GM21529 (cell line): ENCODE measurements around the gene HAPLN3.
"Not testable (repeated sequence)": the region's sequence is repeated elsewhere in the genome, so short reads cannot be mapped to it uniquely, and the experiment has no call there.

ENCODE experiments used
- ATAC-seq: cut with Tn5 transposase; IDR thresholded peaks from one replicate; pipeline ENCODE4 v1.9.1; 2021; ENCODE audit not compliant: unreplicated experiment

HAPLN3 gene, protein sequence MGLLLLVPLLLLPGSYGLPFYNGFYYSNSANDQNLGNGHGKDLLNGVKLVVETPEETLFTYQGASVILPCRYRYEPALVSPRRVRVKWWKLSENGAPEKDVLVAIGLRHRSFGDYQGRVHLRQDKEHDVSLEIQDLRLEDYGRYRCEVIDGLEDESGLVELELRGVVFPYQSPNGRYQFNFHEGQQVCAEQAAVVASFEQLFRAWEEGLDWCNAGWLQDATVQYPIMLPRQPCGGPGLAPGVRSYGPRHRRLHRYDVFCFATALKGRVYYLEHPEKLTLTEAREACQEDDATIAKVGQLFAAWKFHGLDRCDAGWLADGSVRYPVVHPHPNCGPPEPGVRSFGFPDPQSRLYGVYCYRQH

DNA sequence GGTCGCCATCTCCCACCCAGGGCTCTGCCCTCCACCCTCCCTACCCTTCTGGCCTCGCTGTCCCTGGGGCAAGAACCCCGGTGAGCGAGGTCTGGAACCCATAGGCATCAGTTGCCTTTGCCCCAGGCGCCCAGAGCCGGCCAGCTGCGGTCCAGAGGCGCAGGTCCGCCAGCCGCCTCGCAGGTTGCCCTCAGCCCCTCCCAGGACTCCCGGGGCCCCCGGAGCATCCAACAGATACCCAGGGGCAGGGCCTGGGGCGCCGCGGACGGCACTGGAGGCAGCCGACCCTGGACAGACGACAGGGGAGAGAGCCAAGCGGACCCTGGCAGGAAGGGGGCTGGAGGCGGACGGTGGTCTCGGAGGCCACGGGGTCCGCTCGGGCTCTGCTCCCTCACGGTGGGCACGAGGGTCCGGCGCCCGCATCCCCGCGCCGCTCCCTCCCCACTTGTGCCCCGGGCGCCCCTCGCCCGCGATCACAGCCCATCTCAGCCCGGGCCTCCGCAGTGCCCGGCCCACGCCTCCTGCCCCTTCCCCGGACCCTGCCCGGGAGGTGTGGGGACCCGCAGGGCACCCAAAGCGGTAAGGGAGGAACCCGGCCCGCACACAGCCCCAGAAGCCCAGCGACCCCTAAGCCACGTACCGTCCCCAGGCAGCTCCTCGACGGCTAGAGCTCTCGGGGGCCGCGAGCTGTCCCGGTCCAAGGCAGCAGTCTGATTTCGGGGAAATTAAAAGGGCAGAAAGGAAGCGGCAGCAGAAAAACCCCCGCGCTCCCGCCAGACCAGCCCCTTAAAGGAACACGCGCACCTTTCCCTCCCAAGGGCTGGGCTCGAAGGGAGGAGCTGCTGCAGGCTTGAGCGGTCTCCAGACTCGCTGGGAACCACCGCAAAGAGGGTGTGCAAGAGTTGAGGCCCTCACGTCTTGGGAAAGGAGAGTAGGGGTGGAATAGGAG lies at the start of gene HAPLN3:
TSS of gene HAPLN3 (minus strand) at position 726 of the 949 bp plus-strand sequence. CDS start 8,246 bp downstream, outside the sequence.
- ATAC-seq, result peak; percentile 18

DNA sequence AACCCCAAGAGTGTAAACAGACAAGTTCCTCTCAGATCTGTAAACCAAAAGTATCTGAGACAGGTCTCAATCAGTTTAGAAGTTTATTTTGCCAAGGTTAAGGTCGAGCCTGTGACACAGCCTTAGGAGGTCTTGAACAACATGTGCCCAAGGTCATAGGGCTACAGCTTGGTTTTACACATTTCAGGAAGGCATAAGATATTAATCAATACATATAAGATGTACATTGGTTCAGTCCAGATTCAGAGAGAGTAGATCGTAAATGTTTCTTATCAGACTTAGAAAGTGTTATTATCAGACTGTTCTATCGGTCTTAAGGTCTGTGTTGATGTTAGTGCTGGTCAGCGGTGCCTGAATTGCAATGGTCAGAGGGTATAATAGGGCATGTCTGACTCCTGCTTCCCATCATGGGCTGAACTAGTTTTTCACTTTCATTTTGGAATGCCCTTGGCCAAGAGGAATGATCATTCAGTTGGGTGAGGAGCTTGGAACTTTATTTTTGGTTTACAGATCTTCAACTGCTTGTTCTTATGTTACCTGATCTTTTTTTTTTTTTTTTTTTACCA lies 44.8 kb upstream of the HAPLN3 start:
- ATAC-seq, result no peak

DNA sequence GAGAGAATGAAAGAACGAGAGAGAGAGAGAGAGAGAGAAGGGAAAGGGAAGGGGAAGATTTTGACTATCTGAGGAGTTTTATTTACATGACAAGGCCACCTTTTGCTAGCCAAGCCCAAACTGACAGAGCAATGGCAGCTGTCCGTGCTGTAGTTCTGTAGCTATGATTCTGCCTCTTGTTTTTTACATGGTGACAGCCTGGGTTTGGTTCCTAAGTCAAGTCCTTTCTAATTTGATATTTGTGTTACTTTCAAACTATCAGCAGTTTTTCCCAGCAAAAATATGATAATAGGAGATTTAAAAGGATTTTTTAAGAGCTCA lies 44.1 kb upstream of the HAPLN3 start:
- ATAC-seq, result no peak

DNA sequence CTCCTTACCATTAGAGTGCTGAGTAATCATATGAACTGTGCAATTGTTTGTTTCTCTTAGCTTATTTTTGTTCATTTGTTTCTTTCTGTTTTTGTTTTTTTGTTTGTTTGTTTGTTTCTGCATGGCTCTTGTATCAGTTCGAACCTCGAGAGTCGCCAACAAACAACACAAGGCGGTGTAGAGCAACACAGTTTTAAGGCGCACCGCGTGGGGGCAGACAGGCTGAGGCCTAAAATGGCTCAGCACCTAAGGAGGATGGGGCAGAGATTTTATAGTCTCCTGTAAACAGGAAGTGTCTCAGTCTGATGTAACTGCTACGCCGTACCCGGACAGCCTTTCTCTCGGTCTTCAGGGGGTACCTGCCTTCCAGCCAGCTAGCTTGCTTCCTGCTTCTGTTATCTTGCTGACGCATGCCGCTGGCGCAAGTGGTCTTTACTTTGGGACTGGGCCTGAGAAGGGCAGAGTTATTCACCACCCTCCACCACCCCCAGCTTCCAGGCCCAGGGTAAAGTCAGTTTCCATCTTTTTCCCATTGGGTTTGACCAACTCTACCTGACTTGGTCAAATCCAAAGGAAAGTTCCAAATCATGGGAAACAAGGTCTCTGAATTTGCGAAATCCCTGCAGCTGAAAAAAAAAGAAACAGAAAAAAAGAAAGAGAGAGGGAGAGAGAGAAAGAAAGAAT lies 43.6 kb upstream of the HAPLN3 start:
- no peak for ATAC-seq

DNA sequence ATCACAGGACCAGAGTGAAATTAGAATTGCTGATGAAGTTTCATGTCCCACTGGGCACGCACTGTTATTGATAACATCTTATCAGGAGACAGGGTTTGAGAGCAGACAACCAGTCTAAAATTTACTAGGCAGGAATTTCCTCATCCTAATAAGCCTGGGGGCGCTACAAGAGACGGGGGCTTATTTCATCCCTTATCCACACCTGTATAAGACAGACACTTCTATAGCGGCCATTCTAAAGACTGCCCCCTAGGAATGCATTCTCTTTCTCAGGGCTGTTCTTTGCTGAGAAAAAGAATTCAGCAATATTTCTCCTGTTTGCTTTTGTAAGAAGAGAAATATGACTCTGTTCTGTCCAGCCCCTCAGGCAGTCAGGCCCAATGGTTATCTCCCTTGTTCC lies 39.1 kb upstream of the HAPLN3 start:
- not testable (repeated sequence) for ATAC-seq

DNA sequence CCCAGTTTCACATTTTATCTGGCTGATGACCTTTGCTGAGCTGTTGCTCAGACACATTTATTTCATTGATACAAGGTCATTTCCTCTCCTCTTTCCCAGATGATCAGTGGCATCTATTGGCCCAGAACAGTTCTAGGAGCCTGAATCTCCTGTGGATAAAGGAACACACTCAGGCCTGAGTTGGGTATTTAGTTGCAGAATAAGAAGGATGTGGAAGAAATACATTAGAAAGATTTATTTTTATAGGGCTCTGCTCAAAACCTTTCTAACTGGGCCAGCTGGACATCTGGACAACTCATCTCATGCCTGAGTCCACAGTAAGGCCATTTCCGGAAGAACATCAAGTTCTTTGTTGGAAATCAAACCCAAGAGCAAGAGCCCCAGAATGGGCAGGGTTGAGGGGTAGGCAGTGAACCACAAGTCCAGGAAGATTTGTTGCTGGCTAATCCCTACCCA lies 37.6 kb upstream of the HAPLN3 start:
- no peak for ATAC-seq

DNA sequence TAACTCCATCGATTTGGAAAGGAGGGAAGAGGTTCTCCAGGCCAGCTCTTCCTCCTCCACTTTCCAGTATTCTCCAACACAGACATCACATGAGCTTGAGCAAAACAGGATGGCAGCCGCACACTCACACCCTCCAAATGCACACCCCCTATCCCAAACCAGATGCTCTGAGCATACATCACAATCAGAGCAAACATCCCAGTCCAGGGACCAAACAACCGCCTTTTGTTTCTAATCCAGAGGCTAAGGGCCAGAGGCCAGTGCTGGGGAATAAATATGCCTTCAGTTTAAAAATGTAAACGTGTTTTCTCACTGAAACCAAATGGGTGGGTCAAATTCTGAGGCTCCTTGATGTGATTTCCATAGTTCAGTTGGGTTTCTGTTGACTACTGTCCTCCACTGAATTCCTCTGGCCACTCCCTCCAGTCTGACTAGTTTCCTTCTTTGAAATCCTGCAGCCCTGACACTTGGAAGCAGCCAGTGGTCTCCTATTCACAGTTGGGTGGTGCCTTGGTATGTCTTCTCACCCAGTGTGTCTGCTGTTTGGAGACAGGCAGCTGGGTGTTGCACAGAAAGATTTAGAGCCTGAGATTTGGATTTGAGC lies 37.0 kb upstream of the HAPLN3 start:
- ATAC-seq, result no peak

DNA sequence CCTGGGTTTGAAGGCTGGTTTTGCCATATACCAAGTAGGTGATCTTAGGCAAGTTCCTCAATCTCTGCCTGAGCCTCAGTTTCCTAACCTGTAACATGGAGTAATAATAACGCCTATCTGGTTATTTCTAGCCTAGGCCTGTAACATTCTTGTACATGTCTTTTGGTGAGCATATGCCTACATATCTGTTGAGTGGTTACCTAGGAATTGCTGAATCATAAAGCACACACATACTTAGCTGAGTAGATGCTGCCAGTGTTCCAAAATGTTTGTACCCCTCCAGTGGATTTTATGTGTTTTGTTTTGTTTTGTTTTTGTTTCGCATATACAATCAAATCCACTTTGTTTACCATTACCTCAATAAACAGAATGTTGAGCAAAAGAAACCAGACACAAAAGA lies 35.2 kb upstream of the HAPLN3 start:
- no peak for ATAC-seq

DNA sequence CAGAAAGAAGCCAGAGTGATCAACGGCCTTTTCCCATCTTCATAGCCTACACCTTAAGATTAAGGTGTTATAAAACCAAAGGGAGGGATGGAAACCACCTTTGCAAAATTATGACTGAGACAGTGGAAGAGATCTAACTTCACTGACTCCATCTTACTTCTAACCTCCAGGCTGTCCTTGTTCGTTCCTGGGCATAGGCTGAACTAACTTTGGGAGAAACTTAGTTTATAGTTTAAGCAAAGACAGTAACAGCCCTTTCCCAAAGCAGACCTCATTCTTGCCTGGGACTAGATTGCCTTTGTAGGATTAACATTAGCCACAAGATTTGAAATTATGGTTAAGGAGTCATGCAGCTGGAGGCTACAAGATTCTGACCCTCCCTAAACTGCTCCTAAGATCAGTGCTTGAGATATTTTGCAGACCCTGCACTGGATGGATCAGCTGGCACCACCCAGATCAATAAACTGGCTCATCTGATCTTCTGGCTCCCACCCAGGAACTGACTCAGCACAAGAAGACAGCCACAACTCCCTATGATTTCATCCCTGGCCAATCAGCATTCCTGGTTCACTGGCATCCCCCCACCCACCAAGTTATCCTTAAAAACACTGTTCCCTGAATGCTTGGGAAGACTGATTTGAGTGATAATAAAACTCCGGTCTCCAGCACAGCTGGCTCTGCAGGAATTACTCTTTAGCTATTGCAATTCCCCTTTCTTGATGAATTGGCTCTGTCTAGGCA lies 34.2 kb upstream of the HAPLN3 start:
- ATAC-seq, result not testable (repeated sequence)

DNA sequence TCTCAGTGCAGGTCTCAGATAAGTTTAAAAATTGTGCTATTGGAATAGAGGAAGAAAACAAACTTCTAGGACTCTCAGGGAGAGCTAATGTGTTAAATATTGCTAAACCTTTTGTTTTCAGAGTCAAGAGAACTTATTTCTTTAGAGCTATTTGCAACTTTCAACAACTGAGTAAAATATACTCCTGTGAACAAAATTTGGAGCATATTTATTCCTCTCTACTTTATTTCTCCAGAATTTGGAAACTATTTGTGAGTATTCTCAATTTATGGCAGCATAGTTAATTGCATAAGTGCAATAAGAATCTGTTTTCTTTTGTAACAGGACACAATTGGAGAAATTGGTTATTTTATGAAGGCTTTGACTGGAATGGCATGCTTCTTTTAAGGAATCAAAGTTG lies 32.8 kb upstream of the HAPLN3 start:
- not testable (repeated sequence) for ATAC-seq

DNA sequence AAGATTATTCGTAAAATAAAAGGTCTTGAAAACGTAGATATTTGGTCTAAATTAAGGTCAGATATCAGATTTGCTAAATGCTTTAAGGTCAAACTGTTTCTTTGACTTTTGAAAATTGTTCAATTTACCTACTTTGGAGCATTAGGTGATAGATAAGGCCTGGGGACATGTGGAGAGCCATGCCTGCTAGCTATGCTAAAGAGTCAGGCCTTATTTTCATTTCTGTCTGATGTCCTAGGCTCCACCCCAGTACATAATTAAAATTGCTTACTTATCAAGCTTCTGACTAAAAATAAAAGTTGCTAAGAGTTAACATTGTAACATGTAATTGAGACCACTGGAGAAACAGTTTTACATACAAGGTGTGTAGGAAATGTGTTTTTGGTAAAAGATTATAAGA lies 30.3 kb upstream of the HAPLN3 start:
- ATAC-seq, result not testable (repeated sequence)

DNA sequence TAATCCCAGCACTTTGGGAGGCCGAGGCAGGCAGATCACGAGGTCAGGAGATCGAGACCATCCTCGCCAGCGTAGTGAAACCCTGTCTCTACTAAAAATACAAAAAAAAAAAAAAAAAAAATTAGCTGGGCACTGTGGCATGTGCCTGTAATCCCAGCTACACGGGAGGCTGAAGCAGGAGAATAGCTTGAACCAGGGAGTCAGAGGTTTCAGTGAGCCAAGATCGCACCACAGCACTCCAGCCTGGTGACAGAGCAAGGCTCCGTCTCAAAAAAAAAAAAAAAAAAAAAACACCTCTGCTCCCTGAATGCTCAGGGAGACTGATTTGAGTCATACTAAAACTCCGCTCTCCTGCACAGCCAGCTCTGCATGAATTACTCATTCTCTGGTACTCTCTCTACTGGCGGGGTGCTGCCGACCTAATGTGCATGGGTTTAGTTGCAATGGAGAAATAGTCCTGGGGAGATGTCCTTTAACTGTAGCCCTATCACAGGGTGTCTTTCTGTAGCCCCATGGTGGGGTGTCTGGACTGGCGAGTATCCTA lies 25.6 kb upstream of the HAPLN3 start:
- peak; percentile 89 for ATAC-seq

DNA sequence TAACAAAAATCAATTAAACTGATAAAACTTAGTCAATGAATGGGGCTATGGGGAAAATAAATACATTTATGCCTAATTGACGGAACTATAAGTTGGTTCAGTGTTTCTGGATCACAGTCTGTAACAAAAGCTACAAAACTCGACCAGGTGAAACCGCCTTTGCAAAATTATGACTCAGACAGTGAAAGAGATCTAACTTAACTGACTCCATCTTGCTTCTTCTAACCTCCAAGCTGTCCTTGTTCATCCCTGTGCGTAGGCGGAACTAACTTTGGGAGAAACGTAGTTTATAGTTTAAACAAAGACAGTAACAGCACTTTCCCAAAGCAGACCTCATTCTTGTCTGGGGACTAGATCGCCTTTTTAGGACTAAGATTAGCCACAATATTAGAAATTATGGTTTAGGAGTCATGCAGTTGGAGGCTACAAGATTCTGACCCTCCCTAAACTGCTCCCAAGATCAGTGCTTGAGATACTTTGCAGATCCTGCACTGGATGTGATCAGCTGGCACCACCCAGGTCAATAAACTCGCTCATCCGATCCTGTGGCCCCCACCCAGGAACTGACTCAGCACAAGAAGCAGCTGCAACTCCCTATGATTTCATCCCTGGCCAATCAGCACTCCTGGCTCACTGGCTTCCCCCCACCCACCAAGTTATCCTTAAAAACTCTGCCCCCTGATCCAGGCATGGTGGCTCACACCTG lies 25.0 kb upstream of the HAPLN3 start:
- no peak for ATAC-seq

DNA sequence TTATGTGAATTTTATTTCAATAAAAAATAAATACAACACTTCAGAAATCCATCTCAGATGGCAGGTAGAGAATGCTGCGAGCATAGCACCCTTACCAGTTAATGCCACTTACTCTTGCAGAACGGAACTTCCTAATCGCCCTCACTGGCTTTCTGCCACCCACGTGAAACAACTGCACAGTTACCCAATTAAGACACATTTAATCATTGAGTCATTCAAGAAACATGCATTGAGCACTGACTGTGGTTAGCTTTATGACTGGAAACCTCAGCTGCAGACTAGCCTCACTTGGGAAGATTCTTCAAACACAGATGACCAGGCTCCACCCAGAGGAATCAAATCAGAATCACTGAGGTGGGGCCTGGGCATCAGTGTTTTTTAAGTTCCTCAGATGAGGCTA lies 23.4 kb upstream of the HAPLN3 start:
- ATAC-seq, result no peak

DNA sequence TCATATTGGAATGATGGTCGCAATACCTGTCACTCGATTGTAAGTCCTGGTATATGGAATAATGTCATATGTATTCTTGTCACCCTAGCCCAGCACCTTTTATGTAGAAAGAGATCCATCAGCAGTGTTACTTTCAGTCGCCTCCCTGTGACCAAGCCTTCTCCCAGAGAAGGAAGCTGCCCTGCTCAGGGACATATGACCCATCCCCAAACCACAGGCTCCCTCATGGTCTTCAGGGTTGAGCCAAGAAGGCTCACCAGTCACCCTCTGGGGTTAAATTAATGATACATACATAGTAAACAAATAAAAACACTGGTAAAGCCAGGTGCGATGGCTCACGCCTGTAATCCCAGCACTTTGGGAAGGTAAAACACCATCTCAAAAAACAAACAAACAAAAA lies 22.4 kb upstream of the HAPLN3 start:
- no peak for ATAC-seq

DNA sequence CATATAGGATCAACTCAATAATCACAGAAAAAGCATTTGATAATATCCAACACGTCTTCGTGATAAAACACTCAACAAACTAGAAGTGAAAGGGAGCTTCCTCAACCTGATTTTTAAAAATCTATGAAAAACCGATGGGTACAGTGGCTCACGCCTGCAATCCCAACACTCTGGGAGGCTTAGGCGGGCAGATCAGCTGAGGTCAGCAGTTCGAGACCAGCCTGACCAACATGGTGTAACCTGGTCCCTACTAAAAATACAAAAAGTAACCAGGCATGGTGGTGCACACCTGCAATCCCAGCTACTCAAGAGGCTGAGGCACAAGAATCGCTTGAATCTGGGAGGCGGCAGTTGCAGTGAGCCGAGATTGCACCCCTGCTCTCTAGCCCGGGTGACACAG lies 20.0 kb upstream of the HAPLN3 start:
- no peak for ATAC-seq

DNA sequence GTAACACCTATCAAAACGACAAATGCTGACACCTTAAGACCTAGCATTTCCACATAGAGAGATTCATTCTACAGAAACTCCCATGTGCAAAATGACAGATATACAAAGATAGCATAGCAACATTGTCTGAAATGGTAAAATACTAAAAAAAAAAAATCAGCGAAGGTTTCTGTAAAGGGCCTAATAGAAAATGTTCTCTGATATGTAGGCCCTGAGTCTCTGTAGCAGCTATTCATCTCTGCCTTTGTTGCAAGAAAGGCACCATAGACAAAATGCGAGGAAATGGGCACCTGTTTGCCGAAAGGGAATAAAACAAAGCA lies 18.5 kb upstream of the HAPLN3 start:
- ATAC-seq, result no peak

DNA sequence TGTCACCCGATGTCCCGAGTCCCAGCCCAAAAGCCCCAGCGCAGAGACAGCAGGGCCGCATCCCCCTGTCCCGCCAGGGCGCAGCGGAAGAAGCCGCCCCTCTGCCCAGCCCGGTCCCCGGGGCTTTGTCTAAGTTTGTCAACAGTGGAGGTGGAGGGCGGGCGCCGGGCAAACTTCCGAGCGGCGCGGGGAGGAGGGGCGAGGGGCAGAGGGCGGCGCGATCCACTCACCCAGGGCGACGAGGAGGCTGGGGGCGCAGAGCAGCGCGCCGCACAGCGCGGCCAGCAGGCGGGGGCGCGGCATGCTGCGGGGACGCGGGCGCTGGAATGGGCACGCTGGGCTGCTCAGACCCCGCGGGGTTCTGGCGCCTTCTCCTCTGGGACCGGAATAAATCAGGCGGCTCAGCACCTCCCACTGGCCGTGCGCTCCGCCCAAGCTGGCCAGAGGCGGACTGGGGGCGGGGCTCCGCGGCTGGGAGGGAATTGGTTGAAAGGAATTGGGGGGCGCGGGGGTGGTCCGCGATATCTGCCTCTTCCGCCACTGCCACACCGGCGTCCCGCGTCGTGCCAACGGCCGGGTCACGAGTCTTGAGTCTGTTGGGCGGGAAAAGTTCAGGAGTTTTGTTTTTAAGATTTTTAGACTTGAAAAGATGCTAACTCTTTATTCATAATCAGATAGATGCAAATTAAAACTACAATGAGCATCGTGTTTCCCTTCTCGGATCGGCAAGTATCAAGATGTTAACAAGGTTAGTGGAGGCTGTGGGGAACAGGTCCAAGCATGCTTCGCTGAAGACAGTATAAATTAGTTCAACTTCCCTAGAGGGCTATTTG lies 17.9 kb upstream of the HAPLN3 start, which contains the start of gene MFGE8:
TSS of gene MFGE8 (minus strand) at position 363 of the 833 bp plus-strand sequence. CDS start at position 303, 60 bp downstream.
- peak; percentile 83 for ATAC-seq
